ENCODE data around the gene PTGR1. TPM values are rescaled to one million over a fixed set of nuclear protein-coding genes. Genes with fewer than 3 reads are reported as not detected.

The PTGR1 gene
- total RNA-seq, 1 donor from 2014 or later: 59.9 TPM

DNA sequence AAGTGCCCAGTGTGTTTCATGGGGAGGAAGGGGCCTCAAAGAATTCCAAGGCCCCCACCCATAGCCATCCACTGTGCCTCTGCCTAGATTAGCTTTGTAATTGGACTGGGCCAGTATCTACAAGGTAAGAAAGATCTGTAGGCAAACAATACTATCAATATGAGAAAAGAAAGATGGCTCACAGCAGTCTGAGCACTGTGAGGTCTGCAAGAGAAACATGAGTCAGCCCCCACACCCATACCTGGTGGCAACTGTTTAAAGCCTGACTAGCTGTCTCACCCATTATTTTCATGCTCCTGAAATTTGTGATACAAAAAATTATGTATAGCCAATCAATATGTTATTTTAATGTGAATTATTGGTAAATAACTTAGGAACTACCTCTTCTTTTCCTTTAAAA, 84.5 kb downstream of the PTGR1 start:
- no peak for TF ChIP-seq CTCF (IDR thresholded peaks at IDR 0.05; ENCODE audit: insufficient read depth, low read length, poor library complexity, severe bottlenecking)
- Histone ChIP-seq H3K27me3 (ENCODE audit: control insufficient read depth, insufficient read depth, low read length) (no peaks in the 10 kb centered on the region), H3K4me3 (ENCODE audit: low read depth, low read length) (no peak overlapping the region), H3K36me3 (ENCODE audit: control insufficient read depth, insufficient read depth, low read length) (no peaks in the 10 kb centered on the region)
- no peak for DNase-seq (ENCODE audit: low read depth)

Other genes with a start within 250 kb of the PTGR1 start
- 67.0 and 70.2 TPM in 2 replicates for gene ECPAS, start 115.3 kb downstream of the PTGR1 start, total RNA-seq
- gene ZNF483, start 74.5 kb downstream of the PTGR1 start, total RNA-seq: 4.2 and 5.2 TPM in 2 replicates
- 5.7 and 8.1 TPM in 2 replicates for gene DNAJC25, start 31.7 kb upstream of the PTGR1 start, total RNA-seq
- 69.3 and 88.4 TPM in 2 replicates for gene GNG10, start 62.0 kb upstream of the PTGR1 start, total RNA-seq
- not detected in 2 replicates for gene SHOC1, start 195.3 kb upstream of the PTGR1 start, total RNA-seq

All from kidney epithelial cell (primary cell).